Neutrophil (primary cell): Measurements from ENCODE around the gene CENATAC.
A peak's percentile ranks its signal among the peaks of the same experiment; 100 is the strongest.
"Not testable (repeated sequence)": the region's sequence is repeated elsewhere in the genome, so short reads cannot be mapped to it uniquely, and the experiment has no call there.

Source experiments
- H3K27ac ChIP-seq: fragments of 200-600 bp; sonication (generic); 2 replicates; pipeline ENCODE4 v1.5.1; 2016; ENCODE audit warnings: mild to moderate bottlenecking, moderate library complexity
- H3K27me3 ChIP-seq: fragments of 200-600 bp; sonication (generic); 2 replicates; pipeline ENCODE4 v1.6.0; 2016; ENCODE audit warnings: mild to moderate bottlenecking
- H3K36me3 ChIP-seq: fragments of 200-600 bp; sonication (generic); 2 replicates; pipeline ENCODE4 v1.5.1; 2017
- H3K4me1 ChIP-seq, 2 experiments: fragments of 200-600 bp in 1 of 2; sonication (generic) in 1 of 2; 1 replicate in 1 of 2; 2 replicates in 1 of 2; pipeline versions ENCODE4 v1.5.1 to v1.6.1; 2013 to 2016; ENCODE audit warnings: low read depth in 1 of 2, low read length in 1 of 2, mild to moderate bottlenecking in 1 of 2, moderate library complexity in 1 of 2; ENCODE audit not compliant: control insufficient read depth in 1 of 2, insufficient read depth in 1 of 2
- H3K4me3 ChIP-seq, 2 experiments: fragments of 200-600 bp in 1 of 2; sonication (generic) in 1 of 2; 1 replicate in 1 of 2; 2 replicates in 1 of 2; pipeline ENCODE4 v1.5.1; 2013 to 2016; ENCODE audit warnings: low read depth in 1 of 2, low read length in 1 of 2, mild to moderate bottlenecking in 1 of 2, moderate library complexity in 1 of 2
- H3K9me3 ChIP-seq: fragments of 200-600 bp; sonication (generic); 2 replicates; pipeline ENCODE4 v1.5.1; 2016
- TF ChIP-seq, protein P1 (sequence below): fragments of 200-600 bp; sonication (generic); IDR thresholded peaks from 2 replicates; pipeline ENCODE4 v1.5.1; 2016; ENCODE audit warnings: antibody characterized with exemption

The CENATAC gene

DNA sequence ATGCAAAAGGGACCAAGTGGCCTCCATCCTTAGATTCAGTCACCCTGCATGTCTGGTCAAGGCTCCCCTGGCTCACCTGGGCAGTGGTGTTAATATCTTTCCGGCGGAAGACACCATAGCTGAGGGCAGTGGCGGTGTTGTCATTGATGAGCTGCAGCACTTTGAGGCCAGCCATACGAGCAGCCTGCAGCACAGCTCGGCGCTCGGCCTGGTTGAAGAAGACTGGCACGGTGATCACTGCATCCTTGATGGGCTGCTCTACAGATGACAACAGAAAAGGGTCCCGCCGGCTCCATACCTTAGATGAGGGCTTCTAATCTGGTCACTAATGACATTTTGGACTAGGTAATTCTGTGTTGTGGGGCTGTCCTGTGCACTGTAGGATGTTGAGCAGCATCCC, 56.5 kb downstream of the CENATAC start:
- H3K27me3 ChIP-seq: no peaks in the 10 kb centered on the region
- TF ChIP-seq, protein P1, sequence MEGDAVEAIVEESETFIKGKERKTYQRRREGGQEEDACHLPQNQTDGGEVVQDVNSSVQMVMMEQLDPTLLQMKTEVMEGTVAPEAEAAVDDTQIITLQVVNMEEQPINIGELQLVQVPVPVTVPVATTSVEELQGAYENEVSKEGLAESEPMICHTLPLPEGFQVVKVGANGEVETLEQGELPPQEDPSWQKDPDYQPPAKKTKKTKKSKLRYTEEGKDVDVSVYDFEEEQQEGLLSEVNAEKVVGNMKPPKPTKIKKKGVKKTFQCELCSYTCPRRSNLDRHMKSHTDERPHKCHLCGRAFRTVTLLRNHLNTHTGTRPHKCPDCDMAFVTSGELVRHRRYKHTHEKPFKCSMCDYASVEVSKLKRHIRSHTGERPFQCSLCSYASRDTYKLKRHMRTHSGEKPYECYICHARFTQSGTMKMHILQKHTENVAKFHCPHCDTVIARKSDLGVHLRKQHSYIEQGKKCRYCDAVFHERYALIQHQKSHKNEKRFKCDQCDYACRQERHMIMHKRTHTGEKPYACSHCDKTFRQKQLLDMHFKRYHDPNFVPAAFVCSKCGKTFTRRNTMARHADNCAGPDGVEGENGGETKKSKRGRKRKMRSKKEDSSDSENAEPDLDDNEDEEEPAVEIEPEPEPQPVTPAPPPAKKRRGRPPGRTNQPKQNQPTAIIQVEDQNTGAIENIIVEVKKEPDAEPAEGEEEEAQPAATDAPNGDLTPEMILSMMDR: no peak
- peaks cover 45% of the 10 kb centered on the region for H3K36me3 ChIP-seq
- no peak overlapping the region for H3K4me3 ChIP-seq
- H3K9me3 ChIP-seq: no peaks in the 10 kb centered on the region
- no peak overlapping the region for H3K27ac ChIP-seq
- H3K4me1 ChIP-seq: peaks cover 20% of the 10 kb centered on the region in 2 experiments

DNA sequence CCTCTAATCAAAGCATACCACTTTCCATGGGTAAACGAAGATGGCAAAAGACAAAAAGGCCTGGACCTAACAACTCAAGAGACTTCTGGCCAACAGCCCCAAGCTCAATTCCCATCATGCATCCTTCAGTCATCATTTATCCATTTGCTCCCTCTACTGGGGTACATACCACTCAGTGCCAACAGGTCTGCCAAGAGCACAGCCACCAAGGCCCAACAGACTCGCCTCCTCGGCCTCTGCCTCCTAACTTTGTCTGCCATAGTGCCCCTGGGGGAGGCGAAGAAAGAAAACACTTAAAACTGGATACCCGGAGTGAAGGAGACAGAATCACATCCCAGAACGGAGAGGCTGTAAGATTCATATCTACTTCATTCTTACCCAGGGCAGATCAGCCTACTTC, 58.0 kb downstream of the CENATAC start:
- peaks cover 34% of the 10 kb centered on the region for H3K36me3 ChIP-seq
- H3K4me1 ChIP-seq: peaks cover 20% of the 10 kb centered on the region in 2 experiments
- H3K27ac ChIP-seq: peak overlapping the region; percentile 91
- no peaks in the 10 kb centered on the region for H3K27me3 ChIP-seq
- no peaks in the 10 kb centered on the region for H3K9me3 ChIP-seq
- H3K4me3 ChIP-seq: peak overlapping the region; percentile 74 to 98
- TF ChIP-seq, protein P1: no peak

DNA sequence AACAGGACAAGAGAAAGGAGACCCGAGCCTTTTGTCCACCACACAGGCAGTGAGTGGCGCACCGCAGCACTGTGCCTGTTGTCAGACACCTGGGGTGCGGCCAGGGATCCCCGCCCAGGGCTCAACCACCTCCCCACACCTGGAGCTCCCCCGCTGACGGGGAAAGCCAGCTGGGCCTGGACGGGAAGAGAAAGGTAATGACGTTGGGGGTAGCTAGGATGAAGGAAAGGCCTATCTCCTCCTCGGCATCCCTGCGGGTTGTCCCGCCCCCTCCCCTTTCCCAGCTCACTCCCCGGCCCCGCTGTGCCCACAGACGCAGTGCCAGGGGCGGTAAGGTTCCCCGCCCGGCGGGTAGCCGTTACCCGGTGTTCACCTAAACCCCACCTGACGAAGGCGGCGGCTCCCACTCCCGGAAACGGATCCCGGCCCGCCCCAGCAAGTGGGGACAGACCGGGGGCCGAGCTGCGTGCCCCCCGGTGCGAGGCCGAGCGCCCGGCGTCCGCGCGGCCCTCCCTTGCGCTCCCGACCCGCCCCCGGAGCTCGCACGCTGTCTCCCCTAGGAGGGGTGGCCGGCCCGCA, 58.6 kb downstream of the CENATAC start:
- Histone ChIP-seq H3K4me3 (peak overlapping the region; percentile 74 to 98), H3K9me3 (no peaks in the 10 kb centered on the region), H3K36me3 (peaks cover 28% of the 10 kb centered on the region), H3K27ac (peak overlapping the region; percentile 91), H3K27me3 (no peaks in the 10 kb centered on the region), H3K4me1 (peaks cover 20% of the 10 kb centered on the region in 2 experiments)
- TF ChIP-seq, protein P1: no peak

DNA sequence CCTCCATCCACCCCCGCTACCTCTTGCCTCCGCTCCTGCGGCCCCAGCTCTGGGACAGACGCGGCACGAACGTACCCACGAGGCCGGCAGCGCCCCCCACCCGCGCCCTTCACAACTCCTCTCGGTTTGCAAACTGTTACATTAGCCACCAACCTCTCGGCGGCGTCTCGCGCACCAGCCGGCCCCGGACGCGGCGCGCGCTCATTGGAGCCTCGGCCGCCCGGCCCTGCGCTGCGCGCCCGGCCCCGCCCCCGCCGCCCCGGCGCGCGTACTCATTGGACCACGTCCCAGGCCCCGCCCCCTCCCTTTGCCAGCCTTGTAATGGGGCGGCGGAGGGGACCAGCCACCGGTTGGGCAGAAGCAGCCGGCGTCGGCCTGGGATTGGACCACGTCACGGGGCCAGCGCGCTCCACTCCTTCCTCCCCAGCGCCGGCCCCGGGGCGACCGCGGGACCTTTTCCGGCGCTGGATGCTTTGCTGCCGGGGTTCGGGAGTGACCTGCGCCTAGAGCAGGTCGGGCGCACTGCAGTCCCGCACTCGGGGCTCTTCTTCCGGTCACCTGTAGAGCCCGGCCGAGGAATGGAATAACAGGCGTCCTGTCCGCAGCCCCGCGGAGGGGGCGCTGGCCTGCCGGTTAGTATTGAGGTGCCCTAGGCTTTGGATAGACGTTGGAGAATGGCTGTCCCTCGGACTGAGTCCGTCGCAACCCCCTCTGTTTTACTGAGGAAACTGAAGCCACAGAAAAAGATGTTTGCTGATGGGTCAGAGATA, 59.2 kb downstream of the CENATAC start, which contains the start of gene HYOU1:
TSS of gene HYOU1 (minus strand) at position 206 of the 770 bp plus-strand sequence. CDS start 1,045 bp downstream, outside the sequence.
- TF ChIP-seq, protein P1: peak; percentile 68
- peaks cover 22% of the 10 kb centered on the region for H3K36me3 ChIP-seq
- H3K9me3 ChIP-seq: no peaks in the 10 kb centered on the region
- H3K4me1 ChIP-seq: peaks cover 20% of the 10 kb centered on the region in 2 experiments
- peak within 1 kb of the TSS; percentile 74 to 98 for H3K4me3 ChIP-seq
- peak within 1 kb of the TSS; percentile 91 for H3K27ac ChIP-seq
- H3K27me3 ChIP-seq: no peaks in the 10 kb centered on the region

DNA sequence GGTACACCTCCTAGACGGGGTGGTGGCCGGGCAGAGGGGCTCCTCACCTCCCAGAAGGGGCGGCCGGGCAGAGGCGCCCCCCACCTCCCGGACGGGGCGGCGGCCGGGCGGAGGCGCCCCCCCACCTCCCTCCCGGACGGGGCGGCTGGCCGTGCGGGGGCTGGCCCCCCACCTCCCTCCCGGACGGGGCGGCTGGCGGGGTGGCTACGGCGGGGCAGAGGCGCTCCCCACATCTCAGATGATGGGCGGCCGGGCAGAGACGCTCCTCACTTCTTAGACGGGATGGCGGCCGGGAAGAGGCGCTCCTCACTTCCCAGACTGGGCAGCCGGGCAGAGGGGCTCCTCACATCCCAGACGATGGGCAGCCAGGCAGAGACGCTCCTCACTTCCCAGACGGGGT, 61.2 kb downstream of the CENATAC start:
- not testable (repeated sequence) for H3K27ac ChIP-seq, H3K4me3 ChIP-seq, H3K27me3 ChIP-seq, H3K36me3 ChIP-seq, H3K9me3 ChIP-seq
- H3K4me1 ChIP-seq: peaks cover 20% of the 10 kb centered on the region in 2 experiments

DNA sequence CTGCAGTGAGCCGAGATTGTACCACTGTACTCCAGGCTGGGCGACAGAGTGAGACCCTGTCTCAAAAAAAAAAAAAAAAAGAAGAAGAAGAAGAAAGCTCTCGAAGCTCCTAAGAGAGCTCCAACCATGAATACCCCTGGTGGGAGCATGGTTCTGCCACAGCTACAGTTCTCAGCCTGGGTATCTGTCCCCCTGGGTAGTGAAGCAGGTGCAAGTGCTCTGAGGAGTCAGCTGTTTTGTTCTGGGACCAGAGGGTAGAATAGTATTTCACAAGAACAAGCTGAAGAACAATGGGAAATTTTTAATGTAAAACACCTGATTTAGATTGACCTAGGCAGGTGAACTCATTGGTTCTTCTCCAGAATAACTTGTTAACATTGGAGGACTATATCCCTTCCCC, 63.3 kb downstream of the CENATAC start:
- Histone ChIP-seq H3K36me3 (no peaks in the 10 kb centered on the region), H3K27me3 (no peaks in the 10 kb centered on the region), H3K9me3 (no peaks in the 10 kb centered on the region), H3K27ac (no peak overlapping the region), H3K4me1 (peaks cover 21 to 23% of the 10 kb centered on the region in 2 experiments), H3K4me3 (no peak overlapping the region)
- TF ChIP-seq, protein P1: no peak
